ENCODE results near the gene MBOAT1.

DNA sequence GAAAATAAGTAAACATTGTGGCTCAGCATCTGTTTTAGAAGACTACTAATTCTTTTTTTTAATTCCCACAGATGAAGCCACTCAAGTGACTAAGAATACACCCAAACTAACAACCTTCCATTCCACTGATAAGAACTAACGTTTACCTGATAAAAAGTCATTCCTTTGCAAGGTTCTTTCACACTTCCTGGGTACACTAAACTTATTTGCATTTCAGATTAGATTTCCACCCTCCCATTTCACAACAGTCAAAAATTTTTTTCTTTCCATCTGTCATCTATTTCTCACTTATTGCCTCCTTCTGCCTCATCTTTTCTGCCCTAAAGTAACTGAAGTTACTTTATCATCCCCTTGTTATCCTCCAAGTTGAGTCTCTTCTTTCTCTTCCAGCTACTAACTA is 20.3 kb downstream of the MBOAT1 start:
- TF ChIP-seq GATA3 (IDR thresholded peaks at IDR 0.05; ENCODE audit: low read depth, low read length) (no peak), GATA2 (IDR thresholded peaks at IDR 0.05; ENCODE audit: low read depth, low read length) (no peak)

Measured in SH-SY5Y (cell line).